Muscle layer of colon (tissue), 2 donors: Measurements from ENCODE around the gene NCEH1.
A peak's percentile ranks its signal among the peaks of the same experiment; 100 is the strongest.
"Not testable (repeated sequence)": the region's sequence is repeated elsewhere in the genome, so short reads cannot be mapped to it uniquely, and the experiment has no call there.

Experiments used
- H3K27ac ChIP-seq: one replicate; pipeline ENCODE4 v1.7.0; 2013; ENCODE audit warnings: low read depth, mild to moderate bottlenecking, low read length, moderate library complexity
- H3K27me3 ChIP-seq, 2 donors: one replicate each; pipeline ENCODE4 v1.7.0; 2013; ENCODE audit warnings: low read length in 2 of 2, mild to moderate bottlenecking in 2 of 2; ENCODE audit not compliant: insufficient read depth in 2 of 2, control insufficient read depth in 1 of 2
- H3K36me3 ChIP-seq: one replicate; pipeline ENCODE4 v1.7.0; 2013; ENCODE audit warnings: mild to moderate bottlenecking, low read length; ENCODE audit not compliant: insufficient read depth
- H3K4me1 ChIP-seq: one replicate; pipeline ENCODE4 v1.7.0; 2013; ENCODE audit warnings: mild to moderate bottlenecking, low read length; ENCODE audit not compliant: insufficient read depth
- H3K4me3 ChIP-seq, 2 donors: one replicate each; pipeline ENCODE4 v1.7.0; 2013; ENCODE audit warnings: low read length in 2 of 2, low read depth in 1 of 2, mild to moderate bottlenecking in 1 of 2, moderate library complexity in 1 of 2
- H3K9ac ChIP-seq: one replicate; pipeline ENCODE4 v1.7.0; 2013; ENCODE audit warnings: low read length
- H3K9me3 ChIP-seq: one replicate; pipeline ENCODE4 v1.7.0; 2013; ENCODE audit warnings: mild to moderate bottlenecking, low read length
- donor health status: abdominal sarcoma.
- donor health status: Adenocarcinoma of cecum.

NCEH1 gene

GRCh38 chr3:172726380-172726779 lies 15.5 kb upstream of the NCEH1 start:
- Histone ChIP-seq H3K9me3 (no peaks in the 10 kb centered on the region), H3K9ac (no peak overlapping the region), H3K36me3 (no peaks in the 10 kb centered on the region), H3K27me3 (no peaks in the 10 kb centered on the region), H3K27ac (no peak overlapping the region), H3K4me3 (no peak overlapping the region), H3K4me1 (no peaks in the 10 kb centered on the region)

GRCh38 chr3:172722536-172723040 lies 11.7 kb upstream of the NCEH1 start:
- H3K27ac ChIP-seq, H3K9ac ChIP-seq, H3K4me1 ChIP-seq, H3K36me3 ChIP-seq, H3K4me3 ChIP-seq, H3K9me3 ChIP-seq, H3K27me3 ChIP-seq: not testable (repeated sequence)

- H3K27me3 ChIP-seq = no peaks in the 10 kb centered on the region
- no peaks in the 10 kb centered on the region for H3K36me3 ChIP-seq
- no peaks in the 10 kb centered on the region for H3K4me1 ChIP-seq
- H3K9me3 ChIP-seq = no peaks in the 10 kb centered on the region
- H3K27ac ChIP-seq = no peak overlapping the region
- no peak overlapping the region for H3K4me3 ChIP-seq
- H3K9ac ChIP-seq = no peak overlapping the region
These were observed 6.7 kb upstream of the NCEH1 start for GRCh38 chr3:172717493-172718088.

- H3K27ac ChIP-seq = no peak overlapping the region
- no peak overlapping the region for H3K4me3 ChIP-seq
- no peaks in the 10 kb centered on the region for H3K27me3 ChIP-seq
- no peak overlapping the region for H3K9ac ChIP-seq
- no peaks in the 10 kb centered on the region for H3K36me3 ChIP-seq
- H3K4me1 ChIP-seq = no peaks in the 10 kb centered on the region
- H3K9me3 ChIP-seq = no peaks in the 10 kb centered on the region
These were observed 5.6 kb upstream of the NCEH1 start for GRCh38 chr3:172716476-172716875.

GRCh38 chr3:172713316-172713715 lies 2.4 kb upstream of the NCEH1 start:
- Histone ChIP-seq H3K9ac (no peak overlapping the region), H3K4me1 (peaks cover 9% of the 10 kb centered on the region)

DNA sequence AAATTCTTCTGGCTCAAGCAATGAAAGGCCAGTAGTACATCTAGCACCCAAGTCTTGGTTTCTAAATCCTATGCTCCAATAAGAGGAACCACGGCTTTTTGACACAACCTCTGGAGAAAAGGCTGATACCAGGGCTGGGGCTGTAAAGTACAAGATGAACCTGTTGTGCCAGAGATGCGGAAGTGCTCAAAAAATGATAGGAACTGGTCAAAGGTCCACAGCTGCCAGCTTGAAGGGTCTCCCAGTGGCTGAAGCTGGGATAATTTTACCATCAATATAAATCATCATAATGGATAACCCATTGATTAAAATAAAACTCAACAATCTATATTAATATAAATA lies 558 bp upstream of the NCEH1 start:
- H3K9ac ChIP-seq = no peak overlapping the region
- H3K27me3 ChIP-seq = no peaks in the 10 kb centered on the region
- no peaks in the 10 kb centered on the region for H3K9me3 ChIP-seq
- peak overlapping the region; percentile 70 for H3K27ac ChIP-seq
- H3K4me1 ChIP-seq = peaks cover 9% of the 10 kb centered on the region
- no peaks in the 10 kb centered on the region for H3K36me3 ChIP-seq
- H3K4me3 ChIP-seq = peak overlapping the region; percentile 40 to 89

More at GRCh38 chr3:172713316-172713715, 2.4 kb upstream of the NCEH1 start:
- Histone ChIP-seq H3K27me3 (no peaks in the 10 kb centered on the region), H3K9me3 (no peaks in the 10 kb centered on the region), H3K36me3 (no peaks in the 10 kb centered on the region), H3K4me3 (no peak overlapping the region), H3K27ac (no peak overlapping the region)

DNA sequence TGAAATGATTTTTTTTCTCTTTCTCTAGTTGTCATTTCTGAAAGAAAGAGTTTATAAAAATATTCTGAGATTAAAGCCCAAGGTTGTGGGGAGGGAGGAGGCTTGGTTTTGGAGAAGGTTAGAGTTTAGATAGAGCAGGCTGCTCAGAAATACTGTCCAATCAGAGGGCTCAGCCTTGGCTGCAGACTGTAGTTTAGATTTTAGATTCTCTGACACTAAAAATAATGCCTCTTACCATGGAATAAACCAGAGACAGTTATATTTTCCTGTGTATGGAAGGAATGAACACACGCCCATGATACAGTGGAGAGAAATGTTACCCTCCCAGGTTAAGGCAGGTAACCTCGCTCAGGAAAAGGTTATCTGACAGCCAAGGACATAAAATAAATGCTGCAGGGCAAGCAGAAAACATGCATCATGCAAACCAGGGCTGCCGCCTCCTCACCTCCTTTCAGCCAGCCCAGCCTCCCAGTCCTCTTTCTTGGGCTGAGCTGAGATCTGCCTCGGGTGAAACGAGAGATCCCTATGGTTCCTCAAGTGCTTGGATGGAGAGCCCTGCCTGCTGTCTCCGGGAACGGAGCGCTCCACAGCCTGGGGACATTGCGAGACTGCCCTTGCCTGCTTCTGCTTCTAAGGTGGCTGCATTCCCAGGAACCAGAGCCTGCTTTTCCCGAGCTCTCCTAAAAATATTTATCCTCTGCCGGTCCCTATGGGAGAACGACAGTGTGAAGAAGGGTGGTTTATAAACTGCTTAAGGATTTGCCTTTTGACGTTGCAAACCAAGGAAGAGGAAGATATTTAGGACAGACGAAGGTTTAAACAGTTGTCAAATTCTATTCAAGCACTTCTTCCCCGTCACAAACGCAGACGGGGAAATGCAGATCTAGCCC lies 848 bp downstream of the NCEH1 start:
- H3K9me3 ChIP-seq = no peaks in the 10 kb centered on the region
- peak overlapping the region; percentile 40 to 89 for H3K4me3 ChIP-seq
- H3K27me3 ChIP-seq = no peaks in the 10 kb centered on the region
- peak overlapping the region; percentile 70 for H3K27ac ChIP-seq
- peaks cover 9% of the 10 kb centered on the region for H3K4me1 ChIP-seq
- H3K36me3 ChIP-seq = no peaks in the 10 kb centered on the region
- peak overlapping the region; percentile 45 for H3K9ac ChIP-seq

GRCh38 chr3:172708921-172709773 lies 1.7 kb downstream of the NCEH1 start:
- Histone ChIP-seq H3K4me1 (peaks cover 9% of the 10 kb centered on the region), H3K9ac (no peak overlapping the region), H3K36me3 (no peaks in the 10 kb centered on the region), H3K4me3 (no peak overlapping the region), H3K27me3 (no peaks in the 10 kb centered on the region), H3K9me3 (no peaks in the 10 kb centered on the region), H3K27ac (no peak overlapping the region)

GRCh38 chr3:172707967-172708366 lies 2.9 kb downstream of the NCEH1 start:
- Histone ChIP-seq H3K27ac (no peak overlapping the region), H3K27me3 (no peaks in the 10 kb centered on the region), H3K9ac (no peak overlapping the region), H3K36me3 (no peaks in the 10 kb centered on the region), H3K9me3 (no peaks in the 10 kb centered on the region), H3K4me1 (peaks cover 9% of the 10 kb centered on the region), H3K4me3 (no peak overlapping the region)

DNA sequence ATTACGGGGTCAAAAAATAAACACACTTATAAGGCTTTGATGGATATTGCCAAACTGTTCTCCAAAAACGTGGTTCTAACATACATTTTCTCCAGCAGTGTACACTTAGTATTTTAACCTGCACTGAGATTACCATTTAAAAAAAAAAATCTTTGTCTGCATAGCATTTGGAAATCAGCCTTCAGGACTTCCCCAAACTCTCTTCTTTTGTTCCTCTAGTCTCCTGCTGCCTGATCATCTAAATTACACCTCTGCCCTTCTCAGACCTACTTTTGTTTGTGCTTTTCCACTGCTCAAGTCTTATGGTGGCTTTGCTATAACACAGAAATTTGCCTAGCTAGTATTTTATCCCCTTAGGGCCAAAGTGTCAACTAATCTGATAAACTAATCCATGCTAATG lies 3.8 kb downstream of the NCEH1 start:
- H3K27me3 ChIP-seq = no peaks in the 10 kb centered on the region
- no peak overlapping the region for H3K4me3 ChIP-seq
- no peaks in the 10 kb centered on the region for H3K36me3 ChIP-seq
- H3K27ac ChIP-seq = no peak overlapping the region
- H3K4me1 ChIP-seq = peaks cover 9% of the 10 kb centered on the region
- H3K9ac ChIP-seq = no peak overlapping the region
- no peaks in the 10 kb centered on the region for H3K9me3 ChIP-seq

DNA sequence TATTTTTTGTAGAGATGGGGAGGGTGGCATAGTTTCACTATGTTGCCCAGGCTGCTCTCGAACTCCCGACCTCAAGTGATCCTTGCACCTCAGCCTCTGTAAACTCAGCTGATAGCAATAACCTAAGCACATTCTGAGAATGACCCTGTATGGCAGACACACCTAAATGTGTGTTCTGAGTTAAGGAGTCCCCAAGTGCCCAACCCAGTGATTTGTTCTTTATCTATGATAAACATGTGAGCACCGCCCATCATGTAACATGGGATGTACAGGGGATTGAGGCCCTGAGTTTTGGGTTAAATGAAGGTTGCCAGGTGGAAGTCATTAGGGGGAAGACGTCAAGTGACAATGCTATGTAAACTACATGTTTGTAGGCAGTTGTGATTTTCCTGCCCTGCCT lies 5.7 kb downstream of the NCEH1 start:
- Histone ChIP-seq H3K9ac (no peak overlapping the region), H3K27ac (no peak overlapping the region), H3K9me3 (no peaks in the 10 kb centered on the region), H3K4me1 (peaks cover 9% of the 10 kb centered on the region), H3K4me3 (no peak overlapping the region), H3K36me3 (no peaks in the 10 kb centered on the region), H3K27me3 (no peaks in the 10 kb centered on the region)
